Gastroesophageal sphincter (tissue), 3 donors: Measurements from ENCODE around the gene DACT1.

Experiments used
- EP300 ChIP-seq: sonication (generic); formaldehyde crosslinking; IDR thresholded peaks from one replicate; pipeline ENCODE4 v1.6.1; 2017; ENCODE audit warnings: antibody characterized with exemption, mild to moderate bottlenecking
- POLR2A ChIP-seq, 2 donors: fragments of 450-650 bp; IDR thresholded peaks; one replicate each; pipeline ENCODE4 v1.6.1; 2017; ENCODE audit warnings: antibody characterized with exemption in 2 of 2, mild to moderate bottlenecking in 2 of 2, moderate library complexity in 1 of 2
- TF ChIP-seq, protein P1 (sequence below), 4 experiments: fragments of 200-600 bp in 2 of 4; fragments of 450-650 bp in 2 of 4; sonication (generic) in 1 of 4; IDR thresholded peaks; one replicate each; pipeline ENCODE4 v1.5.1; 2017 to 2019; ENCODE audit warnings: antibody characterized with exemption in 4 of 4, mild to moderate bottlenecking in 2 of 4, moderate library complexity in 2 of 4

DNA sequence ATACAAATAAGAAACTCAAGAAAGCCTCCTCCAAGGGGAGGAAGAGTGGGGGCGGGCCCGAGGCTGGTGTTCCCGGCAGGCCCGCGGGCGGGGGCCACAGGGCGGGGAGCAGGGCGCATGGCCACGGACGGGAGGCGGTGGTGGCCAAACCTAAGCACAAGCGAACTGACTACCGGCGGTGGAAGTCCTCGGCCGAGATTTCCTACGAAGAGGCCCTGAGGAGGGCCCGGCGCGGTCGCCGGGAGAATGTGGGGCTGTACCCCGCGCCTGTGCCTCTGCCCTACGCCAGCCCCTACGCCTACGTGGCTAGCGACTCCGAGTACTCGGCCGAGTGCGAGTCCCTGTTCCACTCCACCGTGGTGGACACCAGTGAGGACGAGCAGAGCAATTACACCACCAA is 8.7 kb downstream of the DACT1 start:
- no peak for TF ChIP-seq POLR2A (IDR thresholded peaks at IDR 0.05)
- TF ChIP-seq, protein P1, sequence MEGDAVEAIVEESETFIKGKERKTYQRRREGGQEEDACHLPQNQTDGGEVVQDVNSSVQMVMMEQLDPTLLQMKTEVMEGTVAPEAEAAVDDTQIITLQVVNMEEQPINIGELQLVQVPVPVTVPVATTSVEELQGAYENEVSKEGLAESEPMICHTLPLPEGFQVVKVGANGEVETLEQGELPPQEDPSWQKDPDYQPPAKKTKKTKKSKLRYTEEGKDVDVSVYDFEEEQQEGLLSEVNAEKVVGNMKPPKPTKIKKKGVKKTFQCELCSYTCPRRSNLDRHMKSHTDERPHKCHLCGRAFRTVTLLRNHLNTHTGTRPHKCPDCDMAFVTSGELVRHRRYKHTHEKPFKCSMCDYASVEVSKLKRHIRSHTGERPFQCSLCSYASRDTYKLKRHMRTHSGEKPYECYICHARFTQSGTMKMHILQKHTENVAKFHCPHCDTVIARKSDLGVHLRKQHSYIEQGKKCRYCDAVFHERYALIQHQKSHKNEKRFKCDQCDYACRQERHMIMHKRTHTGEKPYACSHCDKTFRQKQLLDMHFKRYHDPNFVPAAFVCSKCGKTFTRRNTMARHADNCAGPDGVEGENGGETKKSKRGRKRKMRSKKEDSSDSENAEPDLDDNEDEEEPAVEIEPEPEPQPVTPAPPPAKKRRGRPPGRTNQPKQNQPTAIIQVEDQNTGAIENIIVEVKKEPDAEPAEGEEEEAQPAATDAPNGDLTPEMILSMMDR (IDR thresholded peaks at IDR 0.05), result no peak
- no peak for TF ChIP-seq EP300
